Trophoblast cell (in vitro differentiated cells and primary cell): ENCODE data around the gene NIN.
A peak's percentile ranks its signal among the peaks of the same experiment; 100 is the strongest.

Source experiments
- DNase-seq, 2 donors: peaks; one replicate each; pipeline ENCODE4 v3.0.0-alpha.2; 2016
- H2AFZ ChIP-seq: 2 replicates; pipeline ENCODE4 v1.6.1; 2013; ENCODE audit warnings: low read length, moderate library complexity, mild to moderate bottlenecking; ENCODE audit not compliant: insufficient read depth, poor library complexity
- H2AK5ac ChIP-seq: 2 replicates; pipeline ENCODE4 v1.6.1; 2013; ENCODE audit warnings: mild to moderate bottlenecking, low read length
- H2BK120ac ChIP-seq: 2 replicates; pipeline ENCODE4 v1.6.1; 2013; ENCODE audit warnings: low read length, mild to moderate bottlenecking, moderate library complexity; ENCODE audit not compliant: insufficient read depth, poor library complexity
- H2BK12ac ChIP-seq: 2 replicates; pipeline ENCODE4 v1.6.1; 2013; ENCODE audit warnings: mild to moderate bottlenecking, low read length, moderate library complexity
- H2BK5ac ChIP-seq: 2 replicates; pipeline ENCODE4 v1.6.1; 2013; ENCODE audit warnings: low read length, low read depth, moderate library complexity, mild to moderate bottlenecking; ENCODE audit not compliant: poor library complexity
- H3K14ac ChIP-seq: 2 replicates; pipeline ENCODE4 v1.6.1; 2013; ENCODE audit warnings: mild to moderate bottlenecking, low read length
- H3K18ac ChIP-seq: 2 replicates; pipeline ENCODE4 v1.6.1; 2013; ENCODE audit warnings: mild to moderate bottlenecking, low read length
- H3K23ac ChIP-seq: 2 replicates; pipeline ENCODE4 v1.6.1; 2013; ENCODE audit warnings: low read length
- H3K27ac ChIP-seq: 2 replicates; pipeline ENCODE4 v1.5.1; 2013; ENCODE audit warnings: low read depth, mild to moderate bottlenecking, inconsistent platforms, low read length, moderate library complexity
- H3K27me3 ChIP-seq: 2 replicates; pipeline ENCODE4 v1.6.1; 2013; ENCODE audit warnings: inconsistent platforms, mild to moderate bottlenecking, low read length, moderate library complexity; ENCODE audit not compliant: insufficient read depth
- H3K36me3 ChIP-seq, 2 experiments: 1 replicate in 1 of 2; 2 replicates in 1 of 2; pipeline ENCODE4 v1.6.1; 2013; ENCODE audit warnings: low read length in 2 of 2, mild to moderate bottlenecking in 2 of 2, moderate library complexity in 1 of 2; ENCODE audit not compliant: insufficient read depth in 2 of 2, control insufficient read depth in 1 of 2
- H3K4ac ChIP-seq: 2 replicates; pipeline ENCODE4 v1.6.1; 2013; ENCODE audit warnings: low read depth, mild to moderate bottlenecking, low read length, moderate library complexity
- H3K4me1 ChIP-seq, 2 experiments: 1 replicate in 1 of 2; 2 replicates in 1 of 2; pipeline ENCODE4 v1.6.1; 2013; ENCODE audit warnings: low read length in 2 of 2, mild to moderate bottlenecking in 2 of 2, moderate library complexity in 1 of 2; ENCODE audit not compliant: insufficient read depth in 2 of 2, control insufficient read depth in 1 of 2
- H3K4me2 ChIP-seq: 2 replicates; pipeline ENCODE4 v1.6.1; 2013; ENCODE audit warnings: inconsistent platforms, mild to moderate bottlenecking, low read length, moderate library complexity
- H3K4me3 ChIP-seq: 2 replicates; pipeline ENCODE4 v1.5.1; 2013; ENCODE audit warnings: mild to moderate bottlenecking, low read depth, low read length, inconsistent platforms
- H3K79me1 ChIP-seq: one replicate; pipeline ENCODE4 v1.6.1; 2013; ENCODE audit warnings: low read length
- H3K79me2 ChIP-seq: 2 replicates; pipeline ENCODE4 v1.6.1; 2013; ENCODE audit warnings: low read length, mild to moderate bottlenecking; ENCODE audit not compliant: control insufficient read depth, insufficient read depth, poor library complexity
- H3K9ac ChIP-seq: 2 replicates; pipeline ENCODE4 v1.6.1; 2013; ENCODE audit warnings: mild to moderate bottlenecking, low read length
- H3K9me3 ChIP-seq: 2 replicates; pipeline ENCODE4 v1.6.1; 2013; ENCODE audit warnings: low read depth, mild to moderate bottlenecking, control low read depth, inconsistent platforms, low read length; ENCODE audit not compliant: insufficient read depth
- H4K12ac ChIP-seq: 2 replicates; pipeline ENCODE4 v1.6.1; 2013; ENCODE audit warnings: low read depth, mild to moderate bottlenecking, low read length, moderate library complexity
- H4K8ac ChIP-seq: 2 replicates; pipeline ENCODE4 v1.6.1; 2013; ENCODE audit warnings: low read depth, mild to moderate bottlenecking, low read length, moderate library complexity
- H4K91ac ChIP-seq: one replicate; pipeline ENCODE4 v1.6.1; 2013; ENCODE audit warnings: low read depth, mild to moderate bottlenecking, low read length, moderate library complexity
- whole genome bisulfite sequencing: extraction: QIAGEN DNeasy Blood & Tissue Kit; methylation state at CpG from one replicate; pipeline ENCODE4 v1.1.7; 2013; ENCODE audit warnings: missing lambda C conversion rate; ENCODE audit not compliant: insufficient read length, insufficient coverage; ENCODE audit errors: extremely low coverage; 5-methylcytosine and 5-hydroxymethylcytosine counted together

Gene NIN

DNA sequence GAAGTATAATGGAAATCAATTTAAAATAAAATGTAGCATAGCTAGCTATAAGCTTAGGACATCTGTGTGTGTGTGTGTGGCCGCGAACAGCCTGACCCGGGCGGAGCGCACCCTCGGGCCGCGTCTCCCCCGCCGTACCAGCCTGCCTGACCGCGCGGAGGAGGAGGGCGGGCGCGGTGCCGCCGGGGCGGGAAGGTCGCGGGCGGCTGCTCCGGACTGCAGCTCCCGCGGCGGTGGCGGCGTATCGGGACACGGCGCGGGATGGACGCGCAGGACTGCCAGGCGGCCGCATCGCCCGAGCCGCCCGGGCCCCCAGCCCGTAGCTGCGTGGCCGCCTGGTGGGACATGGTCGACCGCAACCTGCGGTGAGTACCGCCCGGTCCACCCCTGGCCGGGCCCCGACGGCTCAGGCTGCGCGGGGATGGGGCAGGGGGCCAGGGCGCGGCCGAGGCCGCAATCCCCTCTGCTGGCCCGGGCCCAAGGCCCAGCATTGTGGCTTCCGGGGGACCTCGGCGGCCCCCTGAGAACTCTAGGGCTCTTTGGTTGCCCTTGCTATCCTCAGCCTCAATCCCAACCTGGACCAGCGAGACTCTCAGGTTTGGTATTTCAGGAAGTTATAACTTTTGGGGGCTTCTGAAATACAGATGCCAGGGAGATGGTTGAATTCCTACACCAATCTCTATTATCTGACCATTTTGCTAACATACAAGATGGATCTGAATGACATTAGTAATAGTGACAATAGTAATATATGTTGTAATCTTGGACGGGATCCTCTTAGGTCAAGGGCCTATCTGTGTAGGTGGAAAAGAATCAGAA, 41.2 kb upstream of the NIN start, which contains the start of gene ABHD12B:
Gene ABHD12B, plus strand, starts transcription at position 140 of the 819 bp plus-strand sequence. Its CDS starts 122 bp downstream, at position 262.
- no peak within 1 kb of the TSS for H2BK120ac ChIP-seq
- no peak within 1 kb of the TSS for H4K91ac ChIP-seq
- no peak for DNase-seq
- no peak within 1 kb of the TSS for H2BK12ac ChIP-seq
- H3K4me2 ChIP-seq = peak within 1 kb of the TSS; percentile 50
- no peak within 1 kb of the TSS for H2BK5ac ChIP-seq
- no peak within 1 kb of the TSS for H3K14ac ChIP-seq
- peaks cover 1% of the 10 kb centered on the region for H3K9me3 ChIP-seq
- no peak within 1 kb of the TSS for H3K4ac ChIP-seq
- no CpG with 5 or more reads among the region's 63 CpGs for WGBS
- H4K12ac ChIP-seq = no peak within 1 kb of the TSS
- no peak within 1 kb of the TSS for H4K8ac ChIP-seq
- no peak within 1 kb of the TSS for H3K27ac ChIP-seq
- no peak within 1 kb of the TSS for H3K18ac ChIP-seq
- no peak within 1 kb of the TSS for H2AFZ ChIP-seq
- no peak within 1 kb of the TSS for H3K9ac ChIP-seq
- no peak within 1 kb of the TSS for H2AK5ac ChIP-seq
- no peaks in the 10 kb centered on the region for H3K79me1 ChIP-seq
- H3K23ac ChIP-seq = no peak within 1 kb of the TSS
- no peaks in the 10 kb centered on the region for H3K79me2 ChIP-seq
- H3K27me3 ChIP-seq = peaks cover 25% of the 10 kb centered on the region
- peaks cover 0 to 6% of the 10 kb centered on the region in 2 experiments for H3K4me1 ChIP-seq
- H3K4me3 ChIP-seq = peak within 1 kb of the TSS; percentile 55
- no peaks in the 10 kb centered on the region for H3K36me3 ChIP-seq

DNA sequence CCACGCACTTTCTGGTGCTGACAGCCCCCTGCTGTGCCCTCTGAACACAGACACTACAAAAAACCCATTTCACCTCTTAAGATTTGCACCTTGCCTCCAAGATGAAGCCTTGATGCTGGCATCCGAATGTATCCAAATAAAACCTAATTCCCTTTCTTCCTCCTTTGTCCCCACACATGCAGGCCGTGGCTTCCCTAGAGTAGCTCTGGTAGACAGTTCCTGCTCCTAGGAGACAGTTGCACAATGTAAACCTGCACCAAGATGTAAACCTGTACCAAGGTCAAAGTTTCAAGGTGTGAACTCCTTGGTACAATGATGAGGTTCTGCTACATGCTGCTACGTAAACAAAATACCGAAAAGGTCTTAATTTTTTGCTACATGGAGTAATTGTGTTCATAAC, 40.3 kb upstream of the NIN start:
- Histone ChIP-seq H3K27ac (no peak overlapping the region), H3K79me2 (no peaks in the 10 kb centered on the region), H3K4me2 (no peak overlapping the region), H3K36me3 (no peaks in the 10 kb centered on the region), H3K9me3 (peaks cover 1% of the 10 kb centered on the region), H2AFZ (no peak overlapping the region), H3K18ac (no peak overlapping the region), H3K9ac (no peak overlapping the region), H4K8ac (no peak overlapping the region), H4K91ac (no peak overlapping the region), H3K23ac (no peak overlapping the region), H3K4me3 (no peak overlapping the region), H3K4ac (no peak overlapping the region), H2BK5ac (no peak overlapping the region), H4K12ac (no peak overlapping the region), H3K14ac (no peak overlapping the region), H2BK120ac (no peak overlapping the region), H3K4me1 (peaks cover 0 to 6% of the 10 kb centered on the region in 2 experiments), H2BK12ac (no peak overlapping the region), H3K79me1 (no peaks in the 10 kb centered on the region), H3K27me3 (peaks cover 25% of the 10 kb centered on the region), H2AK5ac (no peak overlapping the region)
- DNase-seq = no peak
- WGBS = no CpG with 5 or more reads among the region's 5 CpGs

DNA sequence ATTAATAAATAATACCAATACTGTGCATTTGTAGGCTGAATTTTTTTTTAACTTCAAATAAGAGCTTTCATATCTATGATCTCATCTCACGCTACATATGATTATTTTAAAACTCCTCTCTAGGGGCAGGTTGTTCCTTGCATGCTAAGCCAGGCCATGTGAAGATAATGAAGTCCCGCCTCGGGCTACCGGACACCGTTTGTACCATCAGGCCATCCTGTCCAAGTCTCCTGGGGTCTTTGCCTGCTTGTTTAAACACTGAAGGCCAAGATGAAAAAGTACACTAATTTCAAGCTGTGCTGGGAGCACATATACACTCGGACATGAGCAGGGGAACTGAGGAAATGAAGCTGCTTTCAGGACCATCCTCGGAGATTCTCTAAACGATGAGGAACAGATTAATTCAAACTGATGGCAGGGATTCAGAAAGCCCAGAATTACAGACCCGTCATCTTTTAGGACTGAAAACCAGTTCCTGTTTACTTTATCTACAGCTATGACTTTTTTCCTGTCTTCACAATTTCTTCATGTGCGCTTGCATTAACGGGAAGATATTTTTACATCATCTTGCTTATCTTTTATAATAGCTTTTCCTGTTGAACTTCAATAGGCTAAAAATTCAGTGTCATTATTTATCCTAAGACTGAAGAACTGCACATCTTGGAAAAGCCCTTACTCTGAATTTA, 34.6 kb upstream of the NIN start:
- no peak overlapping the region for H4K8ac ChIP-seq
- no peaks in the 10 kb centered on the region for H3K79me1 ChIP-seq
- H3K4ac ChIP-seq = no peak overlapping the region
- no peak overlapping the region for H3K4me3 ChIP-seq
- H3K27ac ChIP-seq = no peak overlapping the region
- no peak overlapping the region for H3K4me2 ChIP-seq
- H3K9ac ChIP-seq = no peak overlapping the region
- no peak overlapping the region for H2AFZ ChIP-seq
- peaks cover 3% of the 10 kb centered on the region for H3K27me3 ChIP-seq
- no peaks in the 10 kb centered on the region for H3K79me2 ChIP-seq
- H2AK5ac ChIP-seq = no peak overlapping the region
- no peaks in the 10 kb centered on the region for H3K36me3 ChIP-seq
- peaks cover under 1% of the 10 kb centered on the region for H3K9me3 ChIP-seq
- no peak overlapping the region for H2BK12ac ChIP-seq
- no peak overlapping the region for H4K12ac ChIP-seq
- WGBS = no CpG with 5 or more reads among the region's 11 CpGs
- no peak overlapping the region for H4K91ac ChIP-seq
- no peak overlapping the region for H2BK120ac ChIP-seq
- DNase-seq = no peak
- no peak overlapping the region for H3K18ac ChIP-seq
- H2BK5ac ChIP-seq = no peak overlapping the region
- H3K4me1 ChIP-seq = peaks cover 7 to 9% of the 10 kb centered on the region in 2 experiments
- no peak overlapping the region for H3K23ac ChIP-seq
- H3K14ac ChIP-seq = no peak overlapping the region

DNA sequence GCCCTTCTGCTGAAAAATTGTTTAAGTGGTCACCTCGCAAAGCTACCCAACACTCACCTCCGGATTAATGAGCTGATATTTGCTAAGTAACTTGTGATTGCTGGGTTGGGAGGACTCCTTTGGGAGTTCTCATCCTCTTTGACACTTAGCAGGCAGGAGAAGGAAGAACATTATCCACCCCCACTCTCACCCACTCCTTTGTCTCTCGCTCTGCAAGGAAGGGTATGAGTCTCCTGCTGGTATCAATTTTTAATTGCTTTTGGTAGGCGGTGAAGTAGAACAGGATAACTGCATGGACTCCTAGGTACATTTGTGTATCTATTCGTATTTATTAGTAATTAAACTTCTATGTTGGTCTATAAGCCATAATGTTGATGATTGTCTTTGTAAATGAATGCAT, 34.0 kb upstream of the NIN start:
- no peak overlapping the region for H3K4ac ChIP-seq
- no peak overlapping the region for H3K23ac ChIP-seq
- no peak overlapping the region for H2BK5ac ChIP-seq
- no peak overlapping the region for H3K4me2 ChIP-seq
- no peak overlapping the region for H3K9ac ChIP-seq
- H3K79me1 ChIP-seq = no peaks in the 10 kb centered on the region
- H3K4me1 ChIP-seq = peaks cover 7 to 9% of the 10 kb centered on the region in 2 experiments
- H4K8ac ChIP-seq = no peak overlapping the region
- H3K27me3 ChIP-seq = no peaks in the 10 kb centered on the region
- no peak overlapping the region for H2BK120ac ChIP-seq
- H2BK12ac ChIP-seq = no peak overlapping the region
- H3K18ac ChIP-seq = no peak overlapping the region
- no CpG with 5 or more reads among the region's 5 CpGs for WGBS
- no peak overlapping the region for H2AK5ac ChIP-seq
- no peaks in the 10 kb centered on the region for H3K79me2 ChIP-seq
- H3K27ac ChIP-seq = no peak overlapping the region
- no peak overlapping the region for H4K91ac ChIP-seq
- H3K14ac ChIP-seq = no peak overlapping the region
- H3K36me3 ChIP-seq = no peaks in the 10 kb centered on the region
- no peaks in the 10 kb centered on the region for H3K9me3 ChIP-seq
- DNase-seq = no peak
- H4K12ac ChIP-seq = no peak overlapping the region
- no peak overlapping the region for H3K4me3 ChIP-seq
- H2AFZ ChIP-seq = no peak overlapping the region
